Endothelial cell of umbilical vein (primary cell): Measurements from ENCODE around the gene CSNK2B. TPM values are rescaled to one million over a fixed set of nuclear protein-coding genes. Genes with fewer than 3 reads are reported as not detected.

Experiments used
- BruUV-seq: library from RNA; stranded (reverse); fragments of 400-500 nt; replicated peaks from 2 replicates; lab custom pipeline; 2021; lab: Mats Ljungman, UMichigan
- CTCF ChIA-PET: fragments of 300-600, 350-600 bp; sonication (Branson Sonifier 250); formaldehyde crosslinking; loops from one replicate; lab custom pipeline; 2021; ENCODE audit warnings: antibody characterized with exemption, inconsistent platforms; lab: Charles Lee
- POLR2A ChIA-PET: fragments of 300-600, 350-600 bp; sonication (Branson Sonifier 250); formaldehyde crosslinking; loops from one replicate; lab custom pipeline; 2021; ENCODE audit warnings: antibody characterized with exemption, inconsistent platforms; lab: Charles Lee
- DNase-seq: peaks from one replicate; pipeline ENCODE4 v3.0.0-alpha.2; 2011; ENCODE audit warnings: low read depth, low spot score
- FAIRE-seq: peaks from 2 replicates; lab custom pipeline; 2011; peaks lifted over from hg19 to GRCh38; lab: Jason Lieb, UNC
- H2AFZ ChIP-seq: 2 replicates; pipeline ENCODE4 v1.6.0; 2012; ENCODE audit warnings: low read depth, low read length, control low read depth, inconsistent platforms
- H3K27ac ChIP-seq: 2 replicates; pipeline ENCODE4 v1.5.1; 2011; ENCODE audit warnings: low read depth, mild to moderate bottlenecking, control low read depth, low read length, moderate library complexity; ENCODE audit not compliant: insufficient read depth
- H3K27me3 ChIP-seq, 2 experiments: 2 replicates each; pipeline versions ENCODE4 v1.6.0 to v1.6.1; 2011; ENCODE audit warnings: low read length in 2 of 2, mixed read lengths in 1 of 2; ENCODE audit not compliant: control insufficient read depth in 2 of 2, insufficient read depth in 2 of 2
- H3K36me3 ChIP-seq, 2 experiments: 2 replicates in 1 of 2; 3 replicates in 1 of 2; pipeline ENCODE4 v1.5.1; 2011; ENCODE audit warnings: low read length in 2 of 2, mild to moderate bottlenecking in 1 of 2, moderate library complexity in 1 of 2; ENCODE audit not compliant: control insufficient read depth in 2 of 2, insufficient read depth in 2 of 2; ENCODE audit errors: extremely low read depth in 1 of 2
- H3K4me1 ChIP-seq: 3 replicates; pipeline ENCODE4 v1.5.1; 2011; ENCODE audit warnings: mild to moderate bottlenecking, low read length; ENCODE audit not compliant: control insufficient read depth, insufficient read depth; ENCODE audit errors: extremely low read depth
- H3K4me2 ChIP-seq: 2 replicates; pipeline ENCODE4 v1.6.1; 2011; ENCODE audit warnings: low read length, control low read depth, mixed read lengths; ENCODE audit not compliant: insufficient read depth
- H3K4me3 ChIP-seq, 3 experiments: fragments of 200-600 bp in 1 of 3; sonication (generic), shearing (Covaris generic) in 1 of 3; replicated peaks in 1 of 3; 2 replicates each; pipeline ENCODE4 v1.5.1; 2011 to 2016; ENCODE audit warnings: control low read depth in 3 of 3, low read length in 3 of 3, mild to moderate bottlenecking in 2 of 3, inconsistent platforms in 1 of 3, low read depth in 1 of 3, moderate library complexity in 1 of 3; ENCODE audit not compliant: insufficient read depth in 1 of 3
- H3K79me2 ChIP-seq: 2 replicates; pipeline ENCODE4 v1.6.0; 2012; ENCODE audit warnings: low read length, inconsistent platforms; ENCODE audit not compliant: control insufficient read depth, insufficient read depth
- H3K9ac ChIP-seq: replicated peaks from 2 replicates; pipeline ENCODE3; 2011; ENCODE audit warnings: low read length, control low read depth; ENCODE audit not compliant: insufficient read depth; ENCODE audit errors: extremely low read depth
- H3K9me1 ChIP-seq: replicated peaks from 3 replicates; pipeline ENCODE4 v1.6.0; 2011; ENCODE audit warnings: mild to moderate bottlenecking, low read length; ENCODE audit not compliant: control insufficient read depth, insufficient read depth; ENCODE audit errors: extremely low read depth
- H3K9me3 ChIP-seq: replicated peaks from 2 replicates; pipeline ENCODE4 v1.5.1; 2012; ENCODE audit warnings: low read length, inconsistent platforms; ENCODE audit not compliant: control insufficient read depth, insufficient read depth
- H4K20me1 ChIP-seq: replicated peaks from 2 replicates; pipeline ENCODE3; 2011; ENCODE audit warnings: mild to moderate bottlenecking, low read length; ENCODE audit not compliant: control insufficient read depth, insufficient read depth; ENCODE audit errors: extremely low read depth
- EZH2 ChIP-seq: IDR thresholded peaks from 2 replicates; pipeline ENCODE4 v1.6.1; 2012; ENCODE audit warnings: borderline replicate concordance, low read depth, mild to moderate bottlenecking, moderate library complexity, low read length, inconsistent platforms; ENCODE audit not compliant: severe bottlenecking
- FOS ChIP-seq: IDR thresholded peaks from 2 replicates; pipeline ENCODE4 v1.6.1; 2011; ENCODE audit warnings: mild to moderate bottlenecking, low read length, moderate library complexity, borderline replicate concordance; ENCODE audit not compliant: insufficient read depth
- GATA2 ChIP-seq: IDR thresholded peaks from 2 replicates; pipeline ENCODE4 v1.7.0; 2011; ENCODE audit warnings: low read depth, mild to moderate bottlenecking, moderate library complexity, mixed read lengths, low read length; ENCODE audit not compliant: insufficient read length, insufficient read depth
- JUN ChIP-seq: IDR thresholded peaks from 2 replicates; pipeline ENCODE4 v1.6.1; 2011; ENCODE audit warnings: borderline replicate concordance, low read depth; ENCODE audit not compliant: insufficient read length, insufficient read depth
- MYC ChIP-seq: IDR thresholded peaks from one replicate; pipeline ENCODE4 v1.6.1; 2011; ENCODE audit warnings: mild to moderate bottlenecking, low read depth, low read length
- POLR2A ChIP-seq: IDR thresholded peaks from 2 replicates; pipeline ENCODE4 v1.6.1; 2012; ENCODE audit warnings: low read depth, mild to moderate bottlenecking, control low read depth, low read length
- POLR2AphosphoS5 ChIP-seq: IDR thresholded peaks from 2 replicates; pipeline ENCODE4 v1.6.1; 2012; ENCODE audit warnings: low read depth, mild to moderate bottlenecking, control low read depth, low read length, moderate library complexity; ENCODE audit not compliant: insufficient read depth
- dilution Hi-C: fragments of 300-500 bp; cut with MboI; formaldehyde crosslinking; loops from one replicate; pipeline ENCODE4 v1.15.0; 2019; ENCODE audit warnings: low sequenced_read_pairs; ENCODE audit not compliant: extremely low pct_ligation_motif_present
- intact Hi-C: fragments of 100-400 bp; cut with micrococcal nuclease; formaldehyde crosslinking; loops from one replicate; pipeline ENCODE4 v1.10.0; 2022
- polyA plus RNA-seq, 4 experiments: library from polyadenylated mRNA; depleted of rRNA in 3 of 4; stranded (reverse) in 3 of 4; unstranded in 1 of 4; fragments of >200 nt; gene quantifications; 2 replicates each; pipeline versions ENCODE4 v1.2.1 to v1.2.3, GENCODE V29; 2011 to 2012; ENCODE audit warnings: missing spikeins in 1 of 4
- total RNA-seq: library from RNA; stranded (reverse); gene quantifications from 2 replicates; pipeline ENCODE4 v1.2.3, GENCODE V29; 2021
- TF ChIP-seq, protein P1 (sequence below): IDR thresholded peaks from 2 replicates; pipeline ENCODE4 v1.6.1; 2011; ENCODE audit not compliant: insufficient read depth, insufficient read length
- TF ChIP-seq, protein P2 (sequence below), 2 donors: IDR thresholded peaks; 1 replicate in 1 of 2; 2 replicates in 1 of 2; pipeline ENCODE4 v1.5.1; 2011; ENCODE audit warnings: low read length in 2 of 2, mild to moderate bottlenecking in 2 of 2, moderate library complexity in 2 of 2, control low read depth in 1 of 2, inconsistent platforms in 1 of 2, low read depth in 1 of 2; ENCODE audit not compliant: insufficient read depth in 1 of 2; ENCODE audit errors: extremely low read depth in 1 of 2

The CSNK2B gene
- total and polyA plus RNA-seq, 2 donors (not counting 3 experiments of a cell fraction or from before 2014, with no cell fraction given) = 159 to 206 TPM

DNA sequence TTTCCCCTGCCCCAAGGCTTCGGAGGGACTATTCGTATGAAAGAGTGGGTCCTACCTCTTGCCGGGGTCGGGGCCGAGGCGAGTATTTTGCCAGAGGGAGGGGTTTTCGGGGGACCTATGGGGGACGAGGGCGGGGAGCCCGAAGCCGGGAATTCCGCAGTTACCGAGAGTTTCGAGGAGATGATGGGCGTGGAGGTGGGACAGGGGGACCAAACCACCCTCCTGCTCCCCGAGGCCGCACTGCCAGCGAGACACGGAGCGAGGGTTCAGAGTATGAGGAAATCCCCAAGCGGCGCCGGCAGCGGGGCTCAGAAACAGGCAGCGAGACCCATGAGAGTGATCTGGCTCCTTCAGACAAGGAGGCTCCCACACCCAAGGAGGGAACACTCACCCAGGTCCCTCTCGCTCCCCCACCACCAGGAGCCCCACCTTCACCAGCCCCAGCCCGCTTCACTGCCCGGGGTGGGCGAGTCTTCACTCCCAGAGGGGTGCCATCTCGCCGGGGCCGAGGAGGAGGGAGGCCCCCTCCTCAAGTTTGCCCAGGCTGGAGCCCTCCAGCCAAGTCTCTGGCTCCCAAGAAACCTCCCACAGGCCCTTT, 34.1 kb upstream of the CSNK2B start:
- no TSS peak for BruUV-seq
- TF ChIP-seq GATA2 (no peak), POLR2A (no peak), MYC (no peak), POLR2AphosphoS5 (no peak), EZH2 (no peak), JUN (no peak), FOS (no peak)
- TF ChIP-seq, protein P1, sequence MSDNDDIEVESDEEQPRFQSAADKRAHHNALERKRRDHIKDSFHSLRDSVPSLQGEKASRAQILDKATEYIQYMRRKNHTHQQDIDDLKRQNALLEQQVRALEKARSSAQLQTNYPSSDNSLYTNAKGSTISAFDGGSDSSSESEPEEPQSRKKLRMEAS = no peak
- TF ChIP-seq, protein P2, sequence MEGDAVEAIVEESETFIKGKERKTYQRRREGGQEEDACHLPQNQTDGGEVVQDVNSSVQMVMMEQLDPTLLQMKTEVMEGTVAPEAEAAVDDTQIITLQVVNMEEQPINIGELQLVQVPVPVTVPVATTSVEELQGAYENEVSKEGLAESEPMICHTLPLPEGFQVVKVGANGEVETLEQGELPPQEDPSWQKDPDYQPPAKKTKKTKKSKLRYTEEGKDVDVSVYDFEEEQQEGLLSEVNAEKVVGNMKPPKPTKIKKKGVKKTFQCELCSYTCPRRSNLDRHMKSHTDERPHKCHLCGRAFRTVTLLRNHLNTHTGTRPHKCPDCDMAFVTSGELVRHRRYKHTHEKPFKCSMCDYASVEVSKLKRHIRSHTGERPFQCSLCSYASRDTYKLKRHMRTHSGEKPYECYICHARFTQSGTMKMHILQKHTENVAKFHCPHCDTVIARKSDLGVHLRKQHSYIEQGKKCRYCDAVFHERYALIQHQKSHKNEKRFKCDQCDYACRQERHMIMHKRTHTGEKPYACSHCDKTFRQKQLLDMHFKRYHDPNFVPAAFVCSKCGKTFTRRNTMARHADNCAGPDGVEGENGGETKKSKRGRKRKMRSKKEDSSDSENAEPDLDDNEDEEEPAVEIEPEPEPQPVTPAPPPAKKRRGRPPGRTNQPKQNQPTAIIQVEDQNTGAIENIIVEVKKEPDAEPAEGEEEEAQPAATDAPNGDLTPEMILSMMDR (IDR thresholded peaks at IDR 0.05; ENCODE audit: extremely low read depth in 1 of 2, insufficient read depth in 1 of 2, low read depth in 1 of 2, low read length in 2 of 2) = no peak
- no peak overlapping the region for H3K4me3 ChIP-seq
- H4K20me1 ChIP-seq = peaks cover 3% of the 10 kb centered on the region
- intact Hi-C loops = no loop called here
- H3K4me2 ChIP-seq = no peak overlapping the region
- H3K4me1 ChIP-seq = no peaks in the 10 kb centered on the region
- no peaks in the 10 kb centered on the region for H3K9me1 ChIP-seq
- H3K9ac ChIP-seq = no peak overlapping the region
- peaks cover 51 to 84% of the 10 kb centered on the region in 2 experiments for H3K36me3 ChIP-seq
- ChIA-PET CTCF (no interaction called here), POLR2A (no interaction called here)
- no peaks in the 10 kb centered on the region for H3K9me3 ChIP-seq
- dilution Hi-C loops = no loop called here
- no peak for DNase-seq
- FAIRE-seq = no peak
- no peaks in the 10 kb centered on the region for H3K27me3 ChIP-seq
- H2AFZ ChIP-seq = no peak overlapping the region
- H3K27ac ChIP-seq = no peak overlapping the region
- peaks cover 26% of the 10 kb centered on the region for H3K79me2 ChIP-seq
